GM19467 (cell line): ENCODE data around the gene F2R.

Experiments used
- ATAC-seq: cut with Tn5 transposase; IDR thresholded peaks from one replicate; pipeline ENCODE4 v1.9.1; 2021; ENCODE audit warnings: mild to moderate bottlenecking, moderate library complexity; ENCODE audit not compliant: unreplicated experiment

F2R gene

GRCh38 chr5:76690037-76690679, 25.8 kb upstream of the F2R start:
- no peak for ATAC-seq

GRCh38 chr5:76690704-76691466, 25.0 kb upstream of the F2R start:
- no peak for ATAC-seq

GRCh38 chr5:76691467-76692273, 24.3 kb upstream of the F2R start:
- ATAC-seq: no peak

- ATAC-seq: no peak
Measured at GRCh38 chr5:76692274-76692540, 23.7 kb upstream of the F2R start.

- ATAC-seq: no peak
Measured at GRCh38 chr5:76692651-76693050, 23.3 kb upstream of the F2R start.

- ATAC-seq: no peak
Measured at GRCh38 chr5:76693141-76693540, 22.8 kb upstream of the F2R start.

GRCh38 chr5:76694317-76694716, 21.6 kb upstream of the F2R start:
- no peak for ATAC-seq

GRCh38 chr5:76695346-76695745, 20.6 kb upstream of the F2R start:
- no peak for ATAC-seq

GRCh38 chr5:76696251-76696650, 19.7 kb upstream of the F2R start:
- ATAC-seq: no peak

- ATAC-seq: no peak
Measured at GRCh38 chr5:76697670-76698069, 18.3 kb upstream of the F2R start.

GRCh38 chr5:76700571-76700970, 15.4 kb upstream of the F2R start:
- no peak for ATAC-seq

GRCh38 chr5:76701298-76701697, 14.6 kb upstream of the F2R start:
- no peak for ATAC-seq

GRCh38 chr5:76703707-76704106, 12.2 kb upstream of the F2R start:
- no peak for ATAC-seq

- no peak for ATAC-seq
Measured at GRCh38 chr5:76704131-76704663, 11.7 kb upstream of the F2R start.

- ATAC-seq: no peak
Measured at GRCh38 chr5:76705574-76705973, 10.4 kb upstream of the F2R start.

- no peak for ATAC-seq
Measured at GRCh38 chr5:76709762-76710161, 6.2 kb upstream of the F2R start.

- ATAC-seq: no peak
Measured at GRCh38 chr5:76710991-76711390, 4.9 kb upstream of the F2R start.

GRCh38 chr5:76714751-76715485, 1.0 kb upstream of the F2R start:
- ATAC-seq: no peak

- no peak for ATAC-seq
Measured at GRCh38 chr5:76715486-76715735, 515 bp upstream of the F2R start.

GRCh38 chr5:76716456-76717157, 681 bp downstream of the F2R start:
- ATAC-seq: no peak
